GM19240 (cell line): ENCODE data around the gene EIF5.

Source experiments
- DNase-seq: peaks from one replicate; pipeline ENCODE4 v3.0.0; 2011; ENCODE audit warnings: low spot score; ENCODE audit not compliant: insufficient read length

EIF5 gene

GRCh38 chr14:103370087-103370486 lies 36.0 kb downstream of the EIF5 start:
- no peak for DNase-seq

- no peak for DNase-seq
Observed at GRCh38 chr14:103372017-103372416, 38.0 kb downstream of the EIF5 start.

GRCh38 chr14:103372552-103373304 lies 38.7 kb downstream of the EIF5 start:
- DNase-seq = no peak

- no peak for DNase-seq
Observed at GRCh38 chr14:103374121-103374520, 40.1 kb downstream of the EIF5 start.

GRCh38 chr14:103377522-103378037 lies 43.5 kb downstream of the EIF5 start:
- DNase-seq = no peak

- no peak for DNase-seq
Observed at GRCh38 chr14:103378038-103378854, 44.2 kb downstream of the EIF5 start.

GRCh38 chr14:103380719-103381377 lies 46.8 kb downstream of the EIF5 start:
- no peak for DNase-seq

- no peak for DNase-seq
Observed at GRCh38 chr14:103382376-103382775, 48.3 kb downstream of the EIF5 start.

GRCh38 chr14:103384450-103385151 lies 50.6 kb downstream of the EIF5 start:
- DNase-seq = no peak

- DNase-seq = peak; percentile 96
Observed at GRCh38 chr14:103385152-103385928, 51.3 kb downstream of the EIF5 start, which contains the start of gene MARK3. MARK3 (plus strand) TSS chr14:103385415; CDS start chr14:103386030, 615 bp downstream.

- DNase-seq = no peak
Observed at GRCh38 chr14:103385929-103386712, 52.1 kb downstream of the EIF5 start.

GRCh38 chr14:103386713-103387329 lies 52.8 kb downstream of the EIF5 start:
- DNase-seq = no peak

GRCh38 chr14:103388664-103389063 lies 54.6 kb downstream of the EIF5 start:
- DNase-seq = no peak

GRCh38 chr14:103390605-103391004 lies 56.6 kb downstream of the EIF5 start:
- no peak for DNase-seq

- DNase-seq = no peak
Observed at GRCh38 chr14:103391048-103391447, 57.0 kb downstream of the EIF5 start.

- no peak for DNase-seq
Observed at GRCh38 chr14:103392106-103392505, 58.1 kb downstream of the EIF5 start.

GRCh38 chr14:103392572-103392971 lies 58.5 kb downstream of the EIF5 start:
- DNase-seq = no peak

GRCh38 chr14:103393070-103393469 lies 59.0 kb downstream of the EIF5 start:
- DNase-seq = no peak
